Stimulated activated CD8-positive, alpha-beta memory T cell treated with anti-CD3 and anti-CD28 coated beads, Interleukin-12 subunit alpha, Interleukin-12 subunit beta, amount 100 ng/mL, for 24 hours (primary cell): ENCODE results near the gene POU2AF3.

Experiments used
- DNase-seq: peaks from one replicate; pipeline ENCODE4 v3.0.0-alpha.2; 2020; ENCODE audit errors: extremely low read depth

POU2AF3 gene

DNA sequence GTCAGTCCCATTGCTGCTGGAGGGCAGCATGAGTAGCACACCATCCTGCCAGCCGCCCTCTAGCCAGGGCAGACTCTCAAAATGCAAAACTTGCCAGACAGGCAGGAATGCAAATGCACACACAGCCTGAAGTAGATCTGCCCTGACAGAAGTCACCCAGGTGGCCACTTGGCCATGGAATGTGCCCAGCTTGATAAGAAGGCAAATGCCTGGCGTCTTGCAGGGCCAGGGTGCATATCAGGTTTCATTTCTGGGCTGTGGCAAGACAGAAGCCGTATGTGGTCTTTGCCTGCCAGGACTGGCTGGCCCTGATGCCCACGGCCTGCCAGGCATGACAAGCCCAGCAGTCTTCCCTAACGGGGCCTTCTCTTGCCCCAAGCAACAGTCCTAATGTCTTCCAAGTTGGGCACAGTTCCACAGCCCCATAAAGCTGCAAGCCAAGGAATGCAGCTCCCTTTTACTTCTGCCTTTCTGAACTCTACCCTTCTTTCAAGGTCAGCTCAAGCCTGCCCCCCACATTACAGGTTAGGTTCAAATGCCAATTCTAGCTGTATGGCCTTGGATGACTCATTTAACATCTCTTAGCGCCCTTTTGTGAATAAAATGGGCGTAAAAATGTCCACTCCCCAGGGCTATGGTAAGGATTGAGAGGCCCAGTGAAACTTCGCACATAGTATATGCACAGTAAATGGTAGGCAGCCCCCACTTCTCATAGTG is 29.7 kb downstream of the POU2AF3 start:
- no peak for DNase-seq

DNA sequence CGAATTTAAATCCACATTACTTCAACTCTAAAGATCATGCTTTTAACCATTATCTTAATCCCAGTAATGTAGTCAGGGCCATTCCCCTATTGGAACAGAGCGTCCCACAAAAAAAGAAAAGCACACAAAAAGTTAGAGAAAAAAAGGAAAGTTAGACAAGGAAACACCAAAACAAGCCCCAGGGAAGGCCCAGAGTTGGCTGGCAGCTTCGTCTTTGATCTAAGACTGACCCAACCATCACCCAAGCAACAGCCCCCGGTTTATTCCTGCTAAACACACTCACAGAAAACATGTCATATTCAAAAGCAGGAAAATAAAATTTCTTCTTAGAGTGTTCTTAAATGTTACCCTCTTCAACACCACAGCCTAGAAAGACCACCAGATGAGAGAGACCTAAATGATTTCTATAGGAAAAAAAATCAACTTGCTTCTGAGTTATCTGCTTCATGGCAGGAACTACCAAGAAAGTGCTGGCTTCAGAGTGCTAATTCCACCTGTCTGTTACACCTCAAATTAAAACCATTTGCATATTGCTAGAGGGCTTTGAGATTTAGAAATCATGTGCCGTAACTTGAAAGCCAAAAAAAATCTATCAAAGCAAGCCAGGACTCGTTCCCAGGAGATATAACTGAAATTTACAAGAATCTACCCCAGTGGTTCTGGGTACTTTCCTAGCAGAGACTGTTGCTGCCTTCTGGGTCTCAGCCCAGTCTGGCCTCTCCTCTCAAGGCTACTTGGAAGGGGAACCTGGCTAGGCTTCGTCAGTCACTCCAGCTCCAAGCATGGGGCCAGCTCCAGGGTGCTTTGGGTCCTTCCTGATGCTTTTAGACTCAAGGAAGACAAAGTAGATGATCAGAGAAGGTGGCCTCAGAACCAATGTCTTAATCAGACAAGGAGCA is 31.2 kb downstream of the POU2AF3 start:
- no peak for DNase-seq

DNA sequence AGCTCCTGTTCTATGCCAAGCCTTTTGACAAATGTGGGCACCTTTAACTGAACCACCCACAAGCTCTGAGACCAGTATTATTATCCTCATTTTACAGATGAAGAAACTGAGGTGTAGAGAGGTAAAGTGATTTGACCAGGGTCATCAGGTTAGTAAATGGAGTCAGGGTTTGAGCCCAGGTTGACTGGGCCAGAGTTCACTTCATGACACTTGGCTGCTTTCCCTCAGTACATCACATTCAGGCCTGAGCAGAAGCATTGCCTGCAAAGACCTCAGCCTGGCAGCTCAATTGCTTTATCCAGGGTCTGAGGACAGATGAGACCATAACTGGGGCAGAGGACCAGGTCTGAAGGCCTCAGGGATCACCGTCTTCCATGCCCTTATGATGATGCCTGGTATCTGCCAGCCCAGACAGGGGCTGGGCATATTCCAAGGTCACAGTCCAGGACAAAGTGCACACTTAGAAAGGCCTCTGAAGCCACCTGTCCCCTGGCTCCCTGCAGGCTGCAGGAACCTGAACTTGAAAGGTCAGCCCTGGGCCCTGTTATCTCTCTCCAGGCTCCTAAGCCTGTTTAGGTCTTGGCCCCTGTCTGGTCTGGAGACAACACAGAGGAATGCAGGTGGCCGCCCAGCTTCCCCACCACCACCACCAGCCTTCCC is 32.0 kb downstream of the POU2AF3 start:
- no peak for DNase-seq

DNA sequence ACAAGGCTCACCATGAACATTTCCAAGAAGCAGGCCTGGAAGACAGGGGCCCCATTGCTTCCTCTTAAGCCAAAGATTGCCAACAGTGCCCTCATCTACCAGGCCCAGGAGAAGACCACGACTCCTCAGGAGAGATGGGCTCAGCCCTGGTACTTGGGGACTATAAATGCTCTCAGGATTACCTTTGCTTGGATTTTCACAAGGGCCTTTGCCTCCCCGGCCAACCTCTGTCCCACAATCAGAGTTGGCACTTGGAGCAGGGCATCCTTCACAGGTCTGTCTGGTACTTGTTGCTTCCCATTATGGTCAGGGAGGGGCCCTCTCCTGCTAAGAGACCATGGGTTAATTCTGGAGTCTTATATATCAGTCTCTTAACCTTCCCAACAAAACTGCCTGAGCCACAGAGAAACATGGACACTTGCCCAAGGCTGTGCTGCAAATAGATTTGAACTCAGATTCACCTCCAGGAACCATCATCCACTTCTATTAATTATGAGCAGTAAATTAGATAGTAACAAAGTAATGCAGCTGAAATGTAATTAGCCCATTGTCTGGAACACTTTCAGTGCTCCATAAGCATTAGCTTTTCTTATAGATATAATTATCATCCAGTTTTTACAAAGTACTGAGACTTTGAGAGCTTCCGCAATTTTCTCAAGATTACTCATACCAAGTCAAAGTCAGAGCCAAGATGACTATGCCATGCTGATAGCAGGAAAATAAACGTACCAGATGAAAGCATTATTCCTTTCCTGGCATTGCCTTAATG is 33.5 kb downstream of the POU2AF3 start:
- no peak for DNase-seq

DNA sequence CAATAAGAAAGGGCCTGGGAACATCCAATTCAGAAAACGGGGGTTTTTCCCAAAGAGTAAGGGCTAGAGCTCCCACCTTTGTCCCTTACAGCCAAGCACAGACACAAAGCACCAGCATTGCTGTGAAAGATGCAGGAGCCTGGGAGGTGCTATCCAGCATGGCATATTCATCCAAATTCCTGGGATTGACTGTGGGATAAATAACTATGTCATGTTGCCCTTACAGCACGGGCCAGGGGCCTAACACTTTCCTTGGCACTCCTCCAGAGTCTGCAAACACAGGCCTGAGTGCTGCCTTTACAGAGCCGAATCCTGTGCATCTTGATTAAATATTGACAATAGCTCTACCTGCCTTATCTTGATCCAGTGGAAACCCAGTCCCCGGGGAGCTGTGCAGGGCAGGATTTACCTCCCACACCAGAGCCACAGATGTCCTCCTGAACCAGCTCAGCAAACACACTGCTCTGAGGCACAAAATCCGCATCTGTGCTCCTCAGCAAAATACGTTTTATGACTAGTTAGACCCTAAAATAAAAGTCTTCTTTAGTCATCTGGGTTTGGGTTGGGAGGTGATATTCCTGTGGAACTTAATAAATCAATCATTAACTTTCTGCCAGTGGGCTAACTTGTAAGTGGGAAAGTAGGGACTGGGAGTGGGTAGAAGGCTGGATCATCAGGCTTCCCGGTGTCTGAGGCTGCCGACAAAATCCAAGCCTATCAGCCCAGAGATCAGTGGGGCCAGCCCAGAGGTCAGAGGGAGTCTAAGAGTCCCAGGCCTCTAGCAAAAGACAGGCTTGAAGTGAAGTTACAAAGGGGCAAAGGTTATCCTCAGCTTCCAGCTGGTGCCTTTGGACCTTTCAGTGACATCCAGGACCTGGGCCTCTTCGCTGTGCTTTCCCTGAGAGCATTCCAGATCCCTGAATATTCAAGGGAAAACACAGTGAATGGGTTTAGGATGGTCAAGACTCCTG is 36.5 kb downstream of the POU2AF3 start:
- DNase-seq, result no peak

DNA sequence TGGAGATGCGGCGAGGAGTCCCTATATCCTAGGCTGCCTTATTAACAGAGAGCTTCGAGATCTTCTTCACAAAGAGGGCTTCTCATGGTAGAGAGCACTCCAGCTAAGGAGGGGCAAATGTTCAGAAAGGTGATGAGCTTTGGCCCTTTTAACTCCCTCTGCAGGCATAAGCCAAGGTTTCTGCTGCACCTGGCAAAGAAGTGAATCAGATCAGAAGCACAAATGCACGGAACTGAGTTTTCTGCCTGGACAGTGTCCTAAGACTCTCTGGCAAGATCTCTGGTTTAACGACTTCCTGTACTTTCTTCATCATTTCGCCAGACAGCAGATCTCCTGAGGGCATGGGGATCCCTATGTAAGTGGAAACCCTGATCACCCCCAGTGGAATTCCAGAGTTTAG is 37.2 kb downstream of the POU2AF3 start:
- no peak for DNase-seq

DNA sequence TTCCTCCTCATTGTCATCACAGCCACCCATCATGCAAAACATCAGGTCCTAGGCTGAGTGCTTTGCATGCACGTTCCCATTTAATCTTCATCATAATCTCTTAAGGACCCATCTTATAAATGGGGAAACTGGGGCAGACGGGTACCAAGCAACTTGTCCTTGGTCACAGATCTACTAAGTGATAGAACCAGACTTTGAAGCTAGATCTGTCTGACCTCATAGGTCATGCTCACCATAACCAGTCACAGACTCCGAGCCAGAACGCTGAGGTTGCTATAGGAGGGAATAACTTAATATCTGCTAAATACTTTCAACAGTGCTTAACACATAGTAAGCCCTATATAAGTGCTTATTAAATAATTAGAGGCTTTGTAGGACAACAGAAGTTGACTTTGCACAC is 37.7 kb downstream of the POU2AF3 start:
- no peak for DNase-seq

DNA sequence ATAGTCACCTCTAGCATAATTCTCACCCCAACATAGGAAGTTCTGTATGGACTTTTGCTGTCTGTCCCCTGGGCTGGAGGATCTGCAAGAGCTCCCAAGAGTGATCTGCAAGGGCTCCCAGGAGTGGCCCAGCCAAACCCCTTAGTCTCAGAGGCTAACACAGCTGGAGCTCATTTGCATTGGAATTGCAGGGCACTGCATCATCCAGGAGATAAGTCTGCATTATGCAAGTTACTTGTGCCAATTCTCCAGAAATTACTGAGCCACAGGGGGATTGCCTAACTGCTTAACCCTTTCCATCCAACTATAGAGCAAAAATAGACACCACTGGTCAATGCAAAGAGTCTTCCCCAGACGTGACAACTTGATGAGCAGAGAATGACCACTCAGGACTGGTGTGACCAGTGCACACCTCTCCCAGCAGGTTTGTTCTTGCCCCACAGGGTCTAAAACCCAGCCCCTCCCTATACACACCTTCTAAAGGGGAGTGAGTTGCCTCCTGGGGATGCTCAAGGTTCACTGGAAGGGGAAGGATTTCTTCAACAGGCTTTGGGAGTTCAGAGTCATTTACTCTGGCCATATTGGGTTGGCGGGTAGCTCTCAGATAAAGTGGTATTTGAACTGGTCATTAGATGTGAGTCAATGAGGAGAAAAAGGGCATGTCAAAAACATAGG is 38.4 kb downstream of the POU2AF3 start:
- no peak for DNase-seq

DNA sequence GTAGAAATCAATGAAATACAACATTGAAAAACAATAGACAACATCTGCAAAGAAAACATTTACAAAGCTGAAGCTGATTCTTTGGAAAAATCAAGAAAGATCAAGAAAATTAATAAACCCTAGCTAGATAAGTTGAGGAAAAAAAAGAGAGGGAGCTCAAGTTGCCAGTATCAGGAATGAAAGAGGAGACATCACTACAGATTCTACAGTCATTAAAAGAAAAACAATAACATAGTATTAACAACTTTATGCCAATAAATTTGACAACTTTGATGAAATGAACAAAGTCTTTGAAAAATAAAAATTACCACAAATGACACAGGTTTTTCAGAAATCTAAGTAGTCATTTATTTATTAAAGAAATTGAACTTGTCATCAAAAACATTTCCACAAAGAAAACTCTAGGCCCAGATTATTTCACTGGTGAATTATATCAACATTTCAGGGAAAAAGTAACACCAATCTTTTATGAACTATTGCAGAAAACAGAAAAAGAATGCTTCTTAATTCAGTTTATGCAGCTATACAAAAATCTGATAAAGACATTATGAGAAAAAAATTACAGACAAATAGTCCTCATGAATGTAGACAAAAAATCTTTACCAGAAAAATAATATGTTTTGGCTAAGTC is 41.5 kb downstream of the POU2AF3 start:
- DNase-seq, result no peak

DNA sequence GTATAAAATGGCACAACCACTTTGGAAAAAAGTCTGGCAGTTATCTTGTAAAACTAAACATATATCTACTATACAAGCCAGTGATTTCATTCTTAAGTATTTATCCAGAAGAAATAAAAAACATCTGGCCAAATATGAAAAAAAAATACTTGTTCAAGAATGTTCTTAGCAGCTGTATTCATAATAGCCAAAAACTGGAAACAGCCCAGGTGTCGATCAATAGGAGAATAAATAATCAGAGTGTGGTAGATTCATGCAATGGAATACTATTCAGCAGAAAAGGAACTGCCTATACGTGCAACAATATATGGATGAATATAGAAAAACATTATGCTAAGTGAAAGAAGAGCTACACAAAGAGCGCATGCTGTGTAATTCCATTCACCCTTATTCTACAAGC is 44.0 kb downstream of the POU2AF3 start:
- no peak for DNase-seq

DNA sequence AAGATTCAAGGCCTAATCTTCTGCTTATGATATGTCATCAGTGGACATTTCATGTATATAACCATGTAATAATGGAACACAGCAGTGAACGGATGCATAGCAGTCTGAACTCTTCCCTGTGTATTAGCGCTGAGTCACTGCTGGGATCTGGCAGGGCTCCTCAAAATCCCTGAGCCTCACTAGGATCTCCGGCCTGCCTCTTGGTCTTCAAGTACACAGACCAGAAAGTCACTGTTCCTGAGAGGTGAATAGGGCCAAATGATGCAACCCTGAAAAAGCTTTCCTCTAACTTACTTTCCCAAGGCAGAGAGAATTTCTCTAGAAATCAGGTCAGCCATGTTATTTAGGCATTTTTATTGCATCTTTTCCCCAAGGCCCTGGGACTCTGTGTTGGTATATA is 45.7 kb downstream of the POU2AF3 start:
- DNase-seq, result no peak

DNA sequence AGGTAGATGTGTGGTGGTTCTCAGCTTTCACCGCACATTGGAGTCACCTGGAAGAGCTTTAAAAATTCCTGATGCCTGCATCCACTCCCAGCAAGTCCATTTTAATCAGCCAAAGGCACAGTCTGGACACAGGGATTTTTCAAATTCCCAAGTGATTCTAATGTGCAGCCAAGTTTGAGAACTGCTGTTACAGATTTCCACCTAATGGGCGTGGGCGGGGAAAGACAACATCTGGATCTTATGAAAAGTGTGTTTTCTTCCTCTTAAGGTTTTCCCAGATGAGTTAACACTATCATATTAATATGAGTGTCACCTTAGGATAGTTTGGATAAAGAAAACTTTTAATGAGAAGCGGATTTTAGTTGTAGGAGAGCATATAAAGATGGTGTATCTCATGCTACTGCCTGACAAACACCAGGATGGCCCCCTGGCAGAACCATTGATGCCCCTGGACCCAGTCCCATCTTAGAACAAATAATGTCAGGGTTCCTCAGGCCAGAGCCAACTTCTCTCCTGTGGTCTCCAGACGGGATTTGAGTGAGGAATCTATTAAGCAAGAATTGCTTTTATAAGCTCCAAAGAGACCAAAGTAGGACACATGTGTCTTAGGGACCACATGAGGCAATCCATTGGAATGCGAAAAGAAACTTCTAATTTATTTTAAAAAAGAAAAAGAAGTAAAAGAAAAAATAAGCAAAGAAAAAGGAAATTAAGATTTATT is 48.8 kb downstream of the POU2AF3 start:
- no peak for DNase-seq

DNA sequence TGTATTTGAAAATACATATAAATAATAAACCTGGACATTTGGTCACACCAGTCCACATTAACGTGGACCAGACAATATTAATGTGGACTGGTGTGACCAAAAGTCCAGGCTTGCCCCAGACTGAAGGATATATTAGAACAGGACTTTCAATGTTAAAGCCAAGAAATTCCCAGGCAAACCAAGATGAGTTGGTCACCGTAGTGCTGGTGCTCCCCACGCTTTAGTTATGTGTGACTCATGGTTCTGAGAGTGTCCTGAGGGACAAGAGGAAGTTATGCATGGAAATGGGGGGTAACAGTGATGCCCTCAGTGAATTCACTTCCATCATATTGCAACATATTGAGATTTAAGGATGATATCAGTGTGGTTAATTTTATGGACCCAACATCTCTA is 49.4 kb downstream of the POU2AF3 start:
- DNase-seq, result no peak

DNA sequence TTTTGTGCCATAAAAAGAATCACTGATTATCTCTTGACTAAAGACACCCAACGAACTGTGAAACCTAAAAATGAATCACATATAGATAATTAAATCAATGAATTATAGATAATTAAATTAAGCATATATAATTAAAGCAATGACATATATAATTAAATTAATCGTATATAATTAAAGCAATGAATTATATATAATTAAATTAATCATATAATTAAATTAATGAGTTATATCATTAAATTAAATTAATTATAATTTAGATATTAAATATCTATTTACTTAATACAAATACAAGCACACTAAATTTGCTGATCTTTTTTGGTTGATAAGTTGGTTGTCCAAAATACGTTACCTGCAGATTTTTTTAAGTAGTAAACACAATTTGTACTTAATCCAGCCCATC is 49.8 kb downstream of the POU2AF3 start:
- DNase-seq, result no peak

DNA sequence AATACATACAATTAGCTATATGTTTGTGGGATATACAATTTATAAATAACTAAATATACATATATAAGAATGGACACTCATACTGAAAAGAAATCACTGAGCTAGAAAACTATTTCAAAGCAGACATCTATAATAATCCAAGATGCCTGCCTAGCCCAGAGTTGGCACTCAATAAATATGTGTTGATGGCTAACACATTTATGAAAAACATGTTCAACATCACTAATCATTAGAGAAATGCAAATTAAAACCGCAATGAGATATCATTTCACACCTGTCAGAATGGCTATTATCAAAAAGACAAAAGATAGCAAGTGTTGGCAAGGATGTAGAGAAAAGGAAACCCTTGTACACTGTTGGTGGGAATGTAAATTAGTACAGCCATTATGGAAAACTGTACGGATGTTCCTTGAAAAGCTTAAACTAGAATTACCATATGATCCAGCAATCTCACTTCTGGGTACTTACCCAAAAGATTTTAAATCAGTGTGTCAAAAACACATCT is 50.9 kb downstream of the POU2AF3 start:
- no peak for DNase-seq

DNA sequence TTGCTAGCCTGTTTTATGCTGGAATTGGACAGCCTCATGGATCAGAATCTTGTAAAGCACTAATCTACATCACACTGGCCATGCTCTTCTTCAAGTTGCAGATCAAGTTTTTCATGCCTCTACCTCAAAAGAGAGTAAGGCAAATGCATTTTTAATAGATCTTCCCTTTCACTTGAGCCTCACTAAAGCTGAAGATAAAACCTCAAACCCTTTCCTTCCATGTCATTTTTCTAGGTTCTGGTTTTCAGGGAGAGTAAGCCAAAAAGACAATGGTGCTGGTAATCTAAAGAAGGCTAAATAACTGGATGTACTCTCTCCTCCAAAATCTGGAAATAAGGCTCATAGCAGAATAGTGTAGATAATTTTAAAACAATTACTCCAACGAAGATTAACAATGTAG is 52.5 kb downstream of the POU2AF3 start:
- no peak for DNase-seq

DNA sequence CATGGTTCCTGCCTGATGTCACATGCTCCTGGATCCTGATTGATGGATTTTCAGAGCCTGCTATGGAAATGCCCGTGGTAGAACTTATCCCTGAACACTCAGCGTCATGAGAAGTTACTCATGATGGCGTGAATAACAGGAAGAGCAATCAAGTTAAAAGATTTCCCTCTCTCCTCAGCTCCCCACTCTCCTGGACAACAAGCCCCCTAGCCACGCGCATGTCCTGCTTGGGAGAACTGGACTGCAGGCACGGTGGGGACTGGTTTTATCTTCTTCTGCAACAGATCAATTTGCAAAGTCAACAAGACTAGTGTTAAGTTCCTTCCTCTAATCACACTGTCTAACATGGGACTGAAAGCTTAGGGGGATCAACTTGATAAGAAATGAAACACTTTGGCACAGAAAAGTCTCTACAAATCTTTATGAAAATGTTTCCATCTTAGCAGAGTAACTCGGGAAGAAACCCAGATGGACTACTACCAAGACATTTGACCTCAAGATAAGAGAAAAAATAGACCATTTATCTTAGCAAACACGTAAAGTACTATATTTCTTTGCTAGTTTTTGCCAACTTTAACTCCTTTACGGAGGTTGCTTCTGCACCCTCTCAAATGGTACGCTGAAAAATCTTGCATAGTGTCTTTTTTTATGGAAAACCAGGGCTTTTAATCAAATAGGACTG is 53.2 kb downstream of the POU2AF3 start:
- no peak for DNase-seq

DNA sequence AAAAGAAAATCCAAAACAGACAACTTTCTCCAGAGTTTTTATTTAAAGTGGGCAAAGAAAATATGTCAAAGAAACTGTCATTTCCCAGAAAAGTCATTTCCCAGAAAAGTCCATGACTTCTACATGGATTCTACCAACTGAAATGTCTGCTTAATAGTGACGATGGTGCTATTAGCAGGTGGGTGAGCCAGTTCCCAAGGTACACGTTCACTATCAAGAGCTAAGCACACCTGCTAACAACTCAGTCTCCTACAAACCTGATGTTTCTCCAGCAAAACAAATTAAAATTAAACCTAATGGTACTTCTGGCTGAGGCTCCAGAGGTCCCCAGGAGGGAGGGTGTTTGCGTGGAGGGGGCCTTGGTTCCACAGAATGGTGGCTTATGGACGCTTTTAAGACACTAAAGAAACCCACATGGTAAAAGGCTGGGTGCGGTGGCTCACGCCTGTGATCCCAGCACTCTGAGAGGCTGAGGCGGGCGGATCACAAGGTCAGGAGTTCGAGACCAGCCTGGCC is 53.9 kb downstream of the POU2AF3 start:
- no peak for DNase-seq
